LNCaP clone FGC (cell line): Measurements from ENCODE around the gene TNS1.

Source experiments
- DNase-seq: peaks from one replicate; pipeline ENCODE4 v3.0.0-alpha.2; 2011; ENCODE audit warnings: low read depth
- H3K4me3 ChIP-seq: 2 replicates; pipeline ENCODE4 v1.5.1; 2011; ENCODE audit warnings: mild to moderate bottlenecking, low read depth, low read length, control low read depth
- CTCF ChIP-seq: IDR thresholded peaks from 2 replicates; pipeline ENCODE4 v1.5.1; 2012; ENCODE audit warnings: mild to moderate bottlenecking; ENCODE audit not compliant: control insufficient read depth, insufficient read depth; ENCODE audit errors: extremely low read depth

TNS1 gene

GRCh38 chr2:217828336-217828735 lies 174.5 kb downstream of the TNS1 start:
- TF ChIP-seq CTCF, result no peak
- H3K4me3 ChIP-seq, result no peak overlapping the region
- no peak for DNase-seq

- no peak overlapping the region for H3K4me3 ChIP-seq
- DNase-seq, result no peak
- no peak for TF ChIP-seq CTCF
These were observed 175.2 kb downstream of the TNS1 start for GRCh38 chr2:217827430-217828201.

GRCh38 chr2:217826991-217827390 lies 175.8 kb downstream of the TNS1 start:
- no peak for TF ChIP-seq CTCF
- DNase-seq, result no peak
- H3K4me3 ChIP-seq, result no peak overlapping the region

GRCh38 chr2:217826520-217826919 lies 176.3 kb downstream of the TNS1 start:
- no peak overlapping the region for H3K4me3 ChIP-seq
- no peak for TF ChIP-seq CTCF
- no peak for DNase-seq

- no peak overlapping the region for H3K4me3 ChIP-seq
- no peak for TF ChIP-seq CTCF
- DNase-seq, result no peak
These were observed 177.1 kb downstream of the TNS1 start for GRCh38 chr2:217825469-217826235.

GRCh38 chr2:217824223-217824622 lies 178.6 kb downstream of the TNS1 start:
- H3K4me3 ChIP-seq, result no peak overlapping the region
- no peak for DNase-seq
- TF ChIP-seq CTCF, result no peak
